Kidney (tissue), 14 donors: ENCODE measurements around the gene BCAP29. TPM values are rescaled to one million over a fixed set of nuclear protein-coding genes. Genes with fewer than 3 reads are reported as not detected.

Source experiments
- DNase-seq, 5 donors: peaks; one replicate each; pipeline ENCODE4 v3.0.0-alpha.2; 2013 to 2020
- FAIRE-seq: peaks from 2 replicates; lab custom pipeline; 2012; peaks lifted over from hg19 to GRCh38; lab: Jason Lieb, UNC
- H3K27ac ChIP-seq, 2 donors: one replicate each; pipeline ENCODE4 v1.7.0; 2013; ENCODE audit warnings: low read depth in 2 of 2, low read length in 2 of 2, inconsistent platforms in 1 of 2
- H3K27me3 ChIP-seq: one replicate; pipeline ENCODE4 v1.7.1; 2013; ENCODE audit warnings: low read length, inconsistent platforms; ENCODE audit not compliant: control insufficient read depth, insufficient read depth
- H3K36me3 ChIP-seq, 3 donors: one replicate each; pipeline versions ENCODE4 v1.7.0 to v1.7.1; 2013; ENCODE audit warnings: low read length in 3 of 3, control low read depth in 1 of 3, inconsistent platforms in 1 of 3; ENCODE audit not compliant: insufficient read depth in 3 of 3, control insufficient read depth in 2 of 3
- H3K4me1 ChIP-seq, 3 donors: one replicate each; pipeline versions ENCODE4 v1.7.0 to v1.7.1; 2013; ENCODE audit warnings: low read length in 3 of 3, inconsistent platforms in 1 of 3, low read depth in 1 of 3; ENCODE audit not compliant: control insufficient read depth in 2 of 3, insufficient read depth in 2 of 3
- H3K4me3 ChIP-seq, 3 donors: one replicate each; pipeline versions ENCODE4 v1.7.0 to v1.8.1; 2013; ENCODE audit warnings: low read length in 3 of 3, control low read depth in 1 of 3, inconsistent platforms in 1 of 3
- H3K9ac ChIP-seq, 3 donors: one replicate each; pipeline versions ENCODE4 v1.7.0 to v1.7.1; 2013; ENCODE audit warnings: low read length in 3 of 3, control low read depth in 1 of 3, inconsistent platforms in 1 of 3
- H3K9me3 ChIP-seq, 3 donors: one replicate each; pipeline versions ENCODE4 v1.7.0 to v1.7.1; 2013; ENCODE audit warnings: low read length in 3 of 3, control low read depth in 1 of 3, inconsistent platforms in 1 of 3; ENCODE audit not compliant: control insufficient read depth in 2 of 3, insufficient read depth in 1 of 3
- CTCF ChIP-seq: IDR thresholded peaks from 3 replicates; pipeline ENCODE4 v1.5.1; 2012; ENCODE audit warnings: mild to moderate bottlenecking, moderate library complexity, borderline replicate concordance; ENCODE audit not compliant: insufficient read depth; ENCODE audit errors: extremely low read depth
- intact Hi-C: fragments of 100-400 bp; cut with DNase I; formaldehyde crosslinking; loops from one replicate; pipeline ENCODE4 v1.11.1; 2022
- polyA plus RNA-seq: library from polyadenylated mRNA; stranded (reverse); fragments of 350-450 nt; fragmentation: Illumina TruSeq; extraction: RNeasy Lipid Tissue Mini Kit (QIAGEN cat#74804); gene quantifications from one replicate; pipeline ENCODE4 v1.2.3, GENCODE V29; 2014; ENCODE audit warnings: low read depth, low replicate concordance; ENCODE audit not compliant: insufficient read depth
- total RNA-seq: library from RNA; stranded (reverse); fragmentation: NEBNext Ultra II Directional; extraction: Animal tissue kit (Norgen Biotek cat#: 25700); gene quantifications from one replicate; pipeline ENCODE4 v1.2.1, GENCODE V29; 2021
- donor health status: control.
- donor health status: control.
- donor health status: control.
- donor health status: control.
- donor health status: control.
- donor health status: DM: yes; HTN: yes; CAD: no.
- donor health status: Normal renal cell carcinoma (clear cell type).

BCAP29 gene
- total and polyA plus RNA-seq, 2 donors from 2014 or later = 31.2 to 50.2 TPM

- intact Hi-C loops = no loop called here
- peak overlapping the region in 1 of 2 donors; percentile 5 for H3K27ac ChIP-seq
- peaks cover 0 to 14% (median 0%) of the 10 kb centered on the region in 3 donors for H3K4me1 ChIP-seq
- H3K36me3 ChIP-seq = peaks cover 0 to 4% (median 4%) of the 10 kb centered on the region in 3 donors
- DNase-seq (no peak), FAIRE-seq (no peak)
- H3K27me3 ChIP-seq = no peaks in the 10 kb centered on the region
- no peak for TF ChIP-seq CTCF
- no peaks in the 10 kb centered on the region for H3K9me3 ChIP-seq
- H3K4me3 ChIP-seq = no peak overlapping the region
- no peak overlapping the region for H3K9ac ChIP-seq
These were observed 19.0 kb upstream of the BCAP29 start for GRCh38 chr7:107560898-107561516.

DNA sequence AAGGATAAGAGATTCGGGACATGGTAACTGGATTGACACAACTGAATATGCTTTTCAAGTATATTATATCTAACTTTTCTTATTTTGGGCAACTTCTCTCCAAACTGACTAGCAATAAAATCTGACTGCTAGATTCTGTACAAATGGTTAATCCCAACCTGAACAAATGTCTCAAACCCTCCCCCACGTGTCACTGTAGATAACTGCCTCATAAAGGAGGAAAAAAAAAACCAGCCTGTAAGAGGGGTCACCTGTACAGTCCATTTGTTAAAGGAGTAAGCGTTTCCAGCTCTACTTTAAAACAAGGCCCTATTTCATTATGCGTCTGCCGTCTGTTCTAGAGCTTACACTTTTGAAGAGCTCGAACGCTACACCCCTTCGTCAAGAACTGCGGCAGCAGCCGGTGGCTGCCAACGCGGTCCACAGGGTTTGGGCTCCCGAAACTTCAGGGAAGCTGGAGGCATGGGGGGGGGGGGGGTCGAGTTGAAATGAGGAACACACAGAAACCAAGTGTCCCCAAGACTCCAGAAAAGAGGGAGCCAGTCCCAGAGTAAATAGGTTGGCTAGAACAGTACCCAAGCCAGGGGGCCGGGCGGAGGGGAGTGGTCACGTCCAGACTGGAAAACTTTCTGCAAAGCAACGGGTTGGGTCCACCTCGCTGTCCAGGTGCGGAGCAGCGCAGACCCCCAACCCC is 16.8 kb upstream of the BCAP29 start:
- Histone ChIP-seq H3K36me3 (no peaks in the 10 kb centered on the region), H3K4me1 (peaks cover 0 to 14% (median 0%) of the 10 kb centered on the region in 3 donors), H3K27ac (peak overlapping the region; percentile 71 to 76), H3K27me3 (no peaks in the 10 kb centered on the region), H3K4me3 (peak overlapping the region; percentile 82 to 95 (median 95)), H3K9me3 (no peaks in the 10 kb centered on the region), H3K9ac (peak overlapping the region in 2 of 3 donors; percentile 70 to 94)
- FAIRE-seq (no peak), DNase-seq (peak in 1 of 5 donors; percentile 85)
- TF ChIP-seq CTCF = no peak
- intact Hi-C loops = no loop called here

GRCh38 chr7:107563775-107564552 is 16.1 kb upstream of the BCAP29 start, which contains the start of the genes COG5 and DUS4L:
Gene COG5, minus strand, starts transcription at chr7:107563920. Its CDS starts 24 bp downstream, at chr7:107563896.
Gene DUS4L, plus strand, starts transcription at chr7:107563971. Its CDS starts 3,100 bp downstream, at chr7:107567071.
- FAIRE-seq = no peak
- intact Hi-C loops = no loop called here
- peaks cover 0 to 14% (median 0%) of the 10 kb centered on the region in 3 donors for H3K4me1 ChIP-seq

More at GRCh38 chr7:107563775-107564552, 16.1 kb upstream of the BCAP29 start, which contains the start of the genes COG5 and DUS4L:
- TF ChIP-seq CTCF = no peak
- peak; percentile 91 to 94 (median 94) for DNase-seq
- Histone ChIP-seq H3K27ac (peak within 1 kb of the TSS; percentile 90 to 93), H3K4me3 (peak within 1 kb of the TSS; percentile 82 to 95 (median 95)), H3K9ac (peak within 1 kb of the TSS; percentile 91 to 95 (median 94)), H3K36me3 (no peaks in the 10 kb centered on the region), H3K9me3 (no peaks in the 10 kb centered on the region), H3K27me3 (no peaks in the 10 kb centered on the region)
